ENCODE measurements around the gene TCF3. TPM values are rescaled to one million over a fixed set of nuclear protein-coding genes. Genes with fewer than 3 reads are reported as not detected.
"Not testable (repeated sequence)": the region's sequence is repeated elsewhere in the genome, so short reads cannot be mapped to it uniquely, and the experiment has no call there.

Gene TCF3
- total and polyA plus RNA-seq, 2 of the 8 experiments (the other 6 are each of a cell fraction or from before 2014, with no cell fraction given) = 241 to 348 TPM

DNA sequence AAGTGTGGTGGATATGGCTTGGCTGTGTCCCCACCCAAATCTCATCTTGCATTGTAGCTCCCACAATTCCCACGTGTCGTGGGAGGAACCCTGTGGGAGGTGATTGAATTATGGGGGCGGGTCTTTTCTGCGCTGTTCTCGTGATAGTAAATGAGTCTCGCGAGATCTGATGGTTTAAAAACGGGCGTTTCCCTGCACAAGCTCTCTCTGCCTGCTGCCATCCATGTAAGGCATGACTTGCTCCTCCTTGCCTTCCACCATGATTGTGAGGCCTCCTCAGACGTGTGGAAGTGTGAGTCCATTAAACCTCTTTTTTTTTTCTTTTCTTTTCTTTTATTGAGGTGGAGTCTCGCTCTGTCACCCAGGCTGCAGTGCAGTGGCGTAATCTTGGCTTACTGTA is 43.1 kb upstream of the TCF3 start:
- not testable (repeated sequence) for H2BK20ac ChIP-seq (ENCODE audit: low read length); H3K36me3 ChIP-seq (ENCODE audit: control insufficient read depth in 2 of 4, insufficient read depth in 4 of 4, low read length in 3 of 4); H3K9ac ChIP-seq (replicated peaks in 1 of 4; ENCODE audit: extremely low read depth in 1 of 4, low read depth in 3 of 4, low read length in 3 of 4); H2BK15ac ChIP-seq (ENCODE audit: low read length); H3K56ac ChIP-seq (replicated peaks; ENCODE audit: insufficient read length, low read depth, low read length); H3K18ac ChIP-seq (ENCODE audit: extremely low read depth, low read length); H4K5ac ChIP-seq (ENCODE audit: insufficient read length, low read depth, low read length); H2AFZ ChIP-seq (ENCODE audit: low read length); FAIRE-seq; H3K14ac ChIP-seq (ENCODE audit: insufficient read length); H3K4me2 ChIP-seq (ENCODE audit: insufficient read depth in 1 of 2, low read depth in 2 of 2, low read length in 2 of 2); H2BK5ac ChIP-seq (ENCODE audit: low read depth, low read length); H2BK120ac ChIP-seq (replicated peaks; ENCODE audit: low read depth, low read length); H3K23ac ChIP-seq (ENCODE audit: insufficient read length); H3K23me2 ChIP-seq (ENCODE audit: low read depth, low read length); H3K9me3 ChIP-seq (ENCODE audit: insufficient read depth in 2 of 2, low read depth in 1 of 2, low read length in 1 of 2); H3K4me1 ChIP-seq (replicated peaks in 1 of 4; ENCODE audit: control insufficient read depth in 3 of 4, insufficient read depth in 4 of 4, low read length in 3 of 4); H3K27ac ChIP-seq (ENCODE audit: low read depth, low read length); H2BK12ac ChIP-seq (ENCODE audit: low read depth, low read length); H4K91ac ChIP-seq (replicated peaks; ENCODE audit: insufficient read length, low read length); H3K79me1 ChIP-seq (ENCODE audit: low read depth, low read length); H3K79me2 ChIP-seq (ENCODE audit: control insufficient read depth in 1 of 2, insufficient read depth in 2 of 2, low read length in 2 of 2); H3K4ac ChIP-seq (replicated peaks; ENCODE audit: insufficient read length, low read depth, low read length); H4K8ac ChIP-seq (ENCODE audit: extremely low read depth, insufficient read depth, low read length); H3K4me3 ChIP-seq (ENCODE audit: extremely low read depth in 1 of 4, insufficient read depth in 2 of 4, low read depth in 3 of 4, low read length in 4 of 4); DNase-seq (ENCODE audit: low read depth in 1 of 2, low spot score in 2 of 2); H2AK5ac ChIP-seq (ENCODE audit: low read depth, low read length); H4K20me1 ChIP-seq (replicated peaks in 1 of 2; ENCODE audit: control insufficient read depth in 1 of 2, insufficient read depth in 2 of 2, low read length in 2 of 2)
- WGBS, 2 experiments (ENCODE audit: extremely low coverage in 1 of 2, insufficient coverage in 1 of 2, insufficient read length in 1 of 2, insufficient replicate concordance in 2 of 2, low coverage in 1 of 2, low lambda C conversion rate in 2 of 2, missing lambda C conversion rate in 1 of 2) = 95% methylated on average over 12 of the region's 12 CpGs; no CpG with 5 or more reads in 1 of the 2 experiments
- CTCF ChIA-PET (ENCODE audit: partially characterized antibody) = interaction anchor here (0.6 to 0.8 kb wide), 2 partner anchors 23 to 1997 kb away, joined by 3 to 4 read pairs; no protein-coding TSS in a partner anchor
- H3K27me3 ChIP-seq (replicated peaks in 1 of 4; ENCODE audit: control insufficient read depth in 3 of 4, extremely low read depth in 1 of 4, insufficient read depth in 3 of 4, low read length in 3 of 4) = peaks cover 0 to 12% (median 8%) of the 10 kb centered on the region in 4 experiments; a peak in 5 of 7 replicates
- POLR2A ChIA-PET (ENCODE audit: partially characterized antibody) = interaction anchor here (0.7 kb wide), 3 partner anchors 13 to 422 kb away, joined by 3 to 6 read pairs (median 3); no protein-coding TSS in a partner anchor

All from H1 (cell line).